ENCODE data around the gene CERT1. TPM values are rescaled to one million over a fixed set of nuclear protein-coding genes. Genes with fewer than 3 reads are reported as not detected.
"Not testable (repeated sequence)": the region's sequence is repeated elsewhere in the genome, so short reads cannot be mapped to it uniquely, and the experiment has no call there.

Gene CERT1
- total RNA-seq, 1 donor from 2014 or later = 24.6 TPM

DNA sequence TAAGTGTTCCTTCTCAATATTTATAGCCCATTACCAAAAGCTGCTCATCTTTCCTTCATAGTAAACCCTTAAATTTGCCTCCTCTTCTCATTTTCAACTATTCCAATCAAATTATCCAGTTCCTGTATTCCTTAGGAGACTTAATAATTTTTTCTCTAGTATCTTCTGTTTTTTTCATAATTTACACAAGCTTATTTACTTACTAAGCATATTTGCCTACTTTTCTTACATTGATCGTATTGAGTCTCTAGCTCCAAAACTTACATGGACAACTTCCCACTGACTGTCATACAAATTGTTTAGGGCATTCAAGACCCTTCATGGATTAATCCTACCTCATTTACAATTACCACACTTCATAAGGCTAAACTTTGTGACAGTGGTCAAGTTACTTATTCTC is 3.6 kb downstream of the CERT1 start:
- H3K27me3 Mint-ChIP-seq (ENCODE audit: low read depth) = no peaks in the 10 kb centered on the region
- H3K9me3 Mint-ChIP-seq = peaks cover 4% of the 10 kb centered on the region
- TF ChIP-seq, protein P1, sequence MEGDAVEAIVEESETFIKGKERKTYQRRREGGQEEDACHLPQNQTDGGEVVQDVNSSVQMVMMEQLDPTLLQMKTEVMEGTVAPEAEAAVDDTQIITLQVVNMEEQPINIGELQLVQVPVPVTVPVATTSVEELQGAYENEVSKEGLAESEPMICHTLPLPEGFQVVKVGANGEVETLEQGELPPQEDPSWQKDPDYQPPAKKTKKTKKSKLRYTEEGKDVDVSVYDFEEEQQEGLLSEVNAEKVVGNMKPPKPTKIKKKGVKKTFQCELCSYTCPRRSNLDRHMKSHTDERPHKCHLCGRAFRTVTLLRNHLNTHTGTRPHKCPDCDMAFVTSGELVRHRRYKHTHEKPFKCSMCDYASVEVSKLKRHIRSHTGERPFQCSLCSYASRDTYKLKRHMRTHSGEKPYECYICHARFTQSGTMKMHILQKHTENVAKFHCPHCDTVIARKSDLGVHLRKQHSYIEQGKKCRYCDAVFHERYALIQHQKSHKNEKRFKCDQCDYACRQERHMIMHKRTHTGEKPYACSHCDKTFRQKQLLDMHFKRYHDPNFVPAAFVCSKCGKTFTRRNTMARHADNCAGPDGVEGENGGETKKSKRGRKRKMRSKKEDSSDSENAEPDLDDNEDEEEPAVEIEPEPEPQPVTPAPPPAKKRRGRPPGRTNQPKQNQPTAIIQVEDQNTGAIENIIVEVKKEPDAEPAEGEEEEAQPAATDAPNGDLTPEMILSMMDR (conservative IDR thresholded peaks at IDR 0.05) = no peak
- H3K4me3 Mint-ChIP-seq = peak overlapping the region; percentile 61
- DNase-seq (ENCODE audit: low read depth, low spot score) = no peak
- peaks cover 7% of the 10 kb centered on the region for H3K36me3 Mint-ChIP-seq (ENCODE audit: low read depth)
- H3K27ac Mint-ChIP-seq (ENCODE audit: unreplicated experiment) = no peak overlapping the region
- H3K4me1 Mint-ChIP-seq = peaks cover 35% of the 10 kb centered on the region

DNA sequence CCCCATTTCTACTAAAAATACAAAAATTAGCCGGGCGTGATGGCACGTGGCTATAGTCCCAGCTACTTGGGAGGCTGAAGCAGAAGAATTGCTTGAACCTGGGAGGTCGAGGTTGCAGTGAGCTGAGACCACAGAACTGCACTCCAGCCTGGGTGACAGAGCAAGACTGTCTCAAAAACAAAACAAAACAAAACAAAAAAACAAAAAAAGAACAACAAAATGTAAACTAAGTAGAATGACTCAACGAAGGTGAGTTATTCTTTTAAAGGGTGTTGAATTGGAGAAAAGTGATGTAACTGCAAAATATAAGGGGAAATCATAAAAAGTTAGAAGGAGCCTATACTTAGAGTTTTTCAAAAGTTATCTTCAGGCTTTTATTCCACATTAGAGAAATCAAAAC is 6.3 kb downstream of the CERT1 start:
- DNase-seq (ENCODE audit: low read depth, low spot score); H3K27ac Mint-ChIP-seq (ENCODE audit: unreplicated experiment); H3K36me3 Mint-ChIP-seq (ENCODE audit: low read depth); H3K4me3 Mint-ChIP-seq; H3K27me3 Mint-ChIP-seq (ENCODE audit: low read depth); H3K9me3 Mint-ChIP-seq: not testable (repeated sequence)
- H3K4me1 Mint-ChIP-seq = peaks cover 17% of the 10 kb centered on the region

DNA sequence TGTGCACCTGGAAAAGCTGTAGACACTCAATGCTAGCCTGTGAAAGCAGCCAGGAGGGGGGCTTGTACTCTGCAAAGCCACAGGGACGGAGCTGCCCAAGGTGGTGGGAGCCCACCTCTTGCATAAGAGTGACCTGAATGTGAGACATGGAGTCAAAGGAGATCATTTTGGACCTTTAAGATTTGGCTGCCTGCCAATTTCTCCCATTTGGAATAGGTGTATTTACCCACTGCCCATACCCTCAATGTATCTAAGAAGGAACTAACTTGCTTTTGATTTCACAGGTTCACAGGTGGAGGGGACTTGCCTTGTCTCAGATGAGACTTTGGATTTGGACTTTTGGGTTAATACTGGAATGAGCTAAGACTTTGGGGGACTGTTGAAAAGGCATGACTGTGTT is 12.6 kb downstream of the CERT1 start:
- not testable (repeated sequence) for DNase-seq (ENCODE audit: low read depth, low spot score); H3K4me3 Mint-ChIP-seq; H3K27me3 Mint-ChIP-seq (ENCODE audit: low read depth); H3K4me1 Mint-ChIP-seq; H3K27ac Mint-ChIP-seq (ENCODE audit: unreplicated experiment); H3K9me3 Mint-ChIP-seq
- H3K36me3 Mint-ChIP-seq (ENCODE audit: low read depth) = peaks cover 14% of the 10 kb centered on the region

DNA sequence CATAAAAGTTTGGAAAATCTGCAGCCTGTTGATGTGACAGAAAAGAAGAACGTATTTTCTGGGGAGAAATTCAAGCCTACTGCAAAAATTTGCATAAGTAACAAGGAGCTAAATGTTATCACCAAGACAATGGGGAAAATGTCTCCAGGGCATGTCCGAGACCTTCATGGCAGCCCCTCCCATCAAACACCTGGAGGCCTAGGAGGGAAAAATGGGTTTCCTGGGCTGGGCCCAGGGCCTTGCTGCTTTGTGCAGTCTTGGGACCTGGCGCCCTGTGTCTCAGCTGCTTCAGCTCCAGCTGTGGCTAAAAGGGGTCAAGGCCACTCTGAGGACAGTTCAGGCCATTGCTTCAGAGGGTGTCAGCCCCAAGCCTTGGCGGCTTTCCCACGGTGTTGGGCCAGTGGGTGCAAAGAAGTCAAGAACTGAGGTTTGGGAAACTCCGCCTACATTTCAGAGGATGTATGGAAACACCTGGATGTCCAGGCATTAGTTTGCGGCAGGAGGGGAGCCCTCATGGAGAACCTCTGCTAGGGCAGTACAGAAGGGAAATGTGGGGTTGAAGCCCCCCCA is 13.1 kb downstream of the CERT1 start:
- DNase-seq (ENCODE audit: low read depth, low spot score) = no peak
- TF ChIP-seq, protein P1 (conservative IDR thresholded peaks at IDR 0.05) = no peak
- Mint-ChIP-seq H3K9me3 (no peaks in the 10 kb centered on the region), H3K36me3 (ENCODE audit: low read depth) (peaks cover 14% of the 10 kb centered on the region), H3K4me3 (no peak overlapping the region), H3K27ac (ENCODE audit: unreplicated experiment) (no peak overlapping the region), H3K27me3 (ENCODE audit: low read depth) (no peaks in the 10 kb centered on the region), H3K4me1 (peaks cover 3% of the 10 kb centered on the region)

DNA sequence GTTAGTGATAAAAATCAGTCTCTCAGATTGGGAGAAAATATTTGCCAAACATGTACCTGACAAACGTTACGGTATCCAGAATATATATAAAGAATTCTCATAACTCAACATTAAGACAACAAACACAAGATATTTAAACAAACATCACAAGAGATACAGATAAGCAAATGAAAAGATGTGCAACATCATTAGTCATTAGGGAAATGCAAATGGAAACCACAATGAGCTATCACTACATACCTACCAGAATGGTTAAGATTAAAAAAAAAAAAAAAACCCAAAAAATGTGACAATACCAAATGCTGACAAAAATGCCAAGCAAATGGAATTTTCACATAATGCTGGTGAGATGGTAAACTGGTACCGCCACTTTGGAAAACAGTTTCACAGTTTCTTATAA is 15.4 kb downstream of the CERT1 start:
- no peak for DNase-seq (ENCODE audit: low read depth, low spot score)
- Mint-ChIP-seq H3K9me3 (no peaks in the 10 kb centered on the region), H3K4me3 (no peak overlapping the region), H3K27me3 (ENCODE audit: low read depth) (no peaks in the 10 kb centered on the region), H3K4me1 (peaks cover 3% of the 10 kb centered on the region), H3K36me3 (ENCODE audit: low read depth) (peaks cover 23% of the 10 kb centered on the region), H3K27ac (ENCODE audit: unreplicated experiment) (no peak overlapping the region)
- TF ChIP-seq, protein P1 (conservative IDR thresholded peaks at IDR 0.05) = no peak

DNA sequence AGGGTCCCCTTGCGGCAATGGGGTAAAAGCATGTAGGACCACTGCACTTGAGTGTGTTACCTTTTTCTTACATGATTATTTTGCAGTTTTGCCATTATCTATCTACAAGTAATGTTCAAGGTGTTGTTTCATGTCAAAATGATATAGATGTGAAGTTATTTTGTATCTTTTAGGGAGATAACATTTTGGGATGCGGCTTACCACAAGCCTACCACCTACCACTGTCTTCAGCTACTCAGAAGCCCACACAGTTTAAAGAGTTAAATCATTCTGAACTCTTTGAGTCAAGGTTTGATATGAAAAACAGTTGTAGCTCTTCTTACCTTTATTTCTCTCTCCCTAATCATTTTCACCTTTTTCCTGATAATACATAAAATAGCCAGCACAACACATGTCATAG is 19.8 kb downstream of the CERT1 start:
- H3K9me3 Mint-ChIP-seq = peaks cover 18% of the 10 kb centered on the region
- TF ChIP-seq, protein P1 (conservative IDR thresholded peaks at IDR 0.05) = no peak
- no peak overlapping the region for H3K4me3 Mint-ChIP-seq
- H3K36me3 Mint-ChIP-seq (ENCODE audit: low read depth) = peaks cover 41% of the 10 kb centered on the region
- DNase-seq (ENCODE audit: low read depth, low spot score) = no peak
- no peak overlapping the region for H3K27ac Mint-ChIP-seq (ENCODE audit: unreplicated experiment)
- no peaks in the 10 kb centered on the region for H3K27me3 Mint-ChIP-seq (ENCODE audit: low read depth)
- no peaks in the 10 kb centered on the region for H3K4me1 Mint-ChIP-seq

DNA sequence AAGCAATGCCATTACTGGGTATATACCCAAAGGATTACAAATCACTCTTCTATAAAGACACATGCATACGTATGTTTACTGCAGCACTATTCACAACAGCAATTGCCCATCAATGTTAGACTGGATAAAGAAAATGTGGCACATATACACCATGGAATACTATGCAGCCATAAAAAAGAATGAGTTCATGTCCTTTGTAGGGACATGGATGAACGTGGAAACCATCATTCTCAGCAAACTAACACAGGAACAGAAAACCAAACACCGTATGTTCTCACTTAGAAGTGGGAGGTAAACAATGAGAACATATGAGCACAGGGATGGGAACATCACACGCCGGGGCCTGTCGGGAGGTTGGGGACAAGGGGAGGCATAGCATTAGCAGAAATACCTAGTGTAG is 21.6 kb downstream of the CERT1 start:
- H3K27ac Mint-ChIP-seq (ENCODE audit: unreplicated experiment); DNase-seq (ENCODE audit: low read depth, low spot score); H3K4me1 Mint-ChIP-seq; H3K27me3 Mint-ChIP-seq (ENCODE audit: low read depth); H3K4me3 Mint-ChIP-seq: not testable (repeated sequence)
- Mint-ChIP-seq H3K36me3 (ENCODE audit: low read depth) (peaks cover 56% of the 10 kb centered on the region), H3K9me3 (peaks cover 31% of the 10 kb centered on the region)
